HepG2 (cell line): ENCODE measurements around the gene TADA1. TPM values are rescaled to one million over a fixed set of nuclear protein-coding genes. Genes with fewer than 3 reads are reported as not detected.

ENCODE experiments used
- ATAC-seq: fragments of 200-7000 bp; cut with Tn5 transposase; 3 replicates; pipeline ENCODE4 v1.9.1; 2020; ENCODE audit warnings: mild to moderate bottlenecking, moderate library complexity
- BruUV-seq: library from RNA; stranded (reverse); fragments of 400-500 nt; replicated peaks from 2 replicates; lab custom pipeline; 2021; lab: Mats Ljungman, UMichigan
- CTCF ChIA-PET: fragments of 300-600 bp; formaldehyde crosslinking; extraction: SDS; loops from one replicate; lab custom pipeline; 2021; ENCODE audit warnings: low total read pairs, inconsistent platforms, low intra/inter-chr PET ratio; lab: Yijun Ruan, JAX
- POLR2A ChIA-PET: fragments of 350-600 bp; sonication (Branson Sonifier 250); formaldehyde crosslinking; loops from one replicate; lab custom pipeline; 2020; ENCODE audit warnings: antibody characterized with exemption, inconsistent platforms; lab: Yijun Ruan, JAX
- DNase-seq: peaks from one replicate; pipeline ENCODE4 v3.0.0-alpha.2; 2015; ENCODE audit warnings: low spot score
- FAIRE-seq: peaks from 3 replicates; lab custom pipeline; 2011; peaks lifted over from hg19 to GRCh38; lab: Jason Lieb, UNC
- H2AFZ ChIP-seq: one replicate; pipeline ENCODE4 v1.6.1; 2011; ENCODE audit warnings: low read length, inconsistent platforms
- H3K27ac ChIP-seq: fragments of 300-600 bp; 3 replicates; pipeline ENCODE4 v1.8.0; 2011; ENCODE audit warnings: mixed run types, mild to moderate bottlenecking, mixed read lengths, low read length, inconsistent platforms; ENCODE audit not compliant: insufficient read depth; ENCODE audit errors: extremely low read length
- H3K27me3 ChIP-seq, 2 experiments: fragments of 200-600 bp in 1 of 2; 2 replicates in 1 of 2; 3 replicates in 1 of 2; pipeline versions ENCODE4 v1.6.0 to v1.8.0; 2011; ENCODE audit warnings: low read length in 2 of 2, mild to moderate bottlenecking in 2 of 2, moderate library complexity in 2 of 2, inconsistent platforms in 1 of 2; ENCODE audit not compliant: insufficient read depth in 2 of 2, control insufficient read depth in 1 of 2
- H3K36me3 ChIP-seq, 2 experiments: fragments of 200-600 bp in 1 of 2; replicated peaks in 1 of 2; 2 replicates in 1 of 2; 3 replicates in 1 of 2; pipeline versions ENCODE4 v1.5.1 to v1.8.0; 2011; ENCODE audit warnings: low read length in 2 of 2, inconsistent platforms in 1 of 2; ENCODE audit not compliant: insufficient read depth in 2 of 2, control insufficient read depth in 1 of 2
- H3K4me1 ChIP-seq: 2 replicates; pipeline ENCODE4 v1.5.1; 2012; ENCODE audit warnings: low read length, inconsistent platforms; ENCODE audit not compliant: insufficient read depth
- H3K4me2 ChIP-seq: 2 replicates; pipeline ENCODE4 v1.6.0; 2011; ENCODE audit warnings: low read depth, low read length, inconsistent platforms
- H3K4me3 ChIP-seq, 3 experiments: fragments of 200-600 bp in 1 of 3; sonication (generic), shearing (Covaris generic) in 1 of 3; replicated peaks in 1 of 3; 2 replicates each; pipeline ENCODE4 v1.5.1; 2011 to 2016; ENCODE audit warnings: low read length in 3 of 3, inconsistent platforms in 2 of 3, low read depth in 2 of 3, mild to moderate bottlenecking in 2 of 3, control low read depth in 1 of 3, mixed read lengths in 1 of 3; ENCODE audit not compliant: insufficient read depth in 1 of 3
- H3K79me2 ChIP-seq: one replicate; pipeline ENCODE4 v1.6.1; 2011; ENCODE audit warnings: low read length, inconsistent platforms; ENCODE audit not compliant: insufficient read depth
- H3K9ac ChIP-seq: 2 replicates; pipeline ENCODE4 v1.6.0; 2011; ENCODE audit warnings: mild to moderate bottlenecking, low read depth, low read length, inconsistent platforms; ENCODE audit not compliant: insufficient read depth
- H3K9me3 ChIP-seq: 2 replicates; pipeline ENCODE4 v1.5.1; 2012; ENCODE audit warnings: mild to moderate bottlenecking, low read length
- H4K20me1 ChIP-seq: 2 replicates; pipeline ENCODE4 v1.6.0; 2011; ENCODE audit warnings: inconsistent platforms, mild to moderate bottlenecking, low read length, moderate library complexity; ENCODE audit not compliant: insufficient read depth
- EEA1 ChIP-seq: sonication (generic); formaldehyde crosslinking; IDR thresholded peaks from 2 replicates; pipeline ENCODE4 v1.5.1; 2020; ENCODE audit warnings: mild to moderate bottlenecking, missing genetic modification reagents, borderline replicate concordance
- GRHL1 ChIP-seq: sonication (generic); formaldehyde crosslinking; conservative IDR thresholded peaks from 2 replicates; pipeline ENCODE4 v1.8.0; 2022; ENCODE audit warnings: missing genetic modification reagents
- HIVEP1 ChIP-seq: sonication (generic); formaldehyde crosslinking; IDR thresholded peaks from 2 replicates; pipeline ENCODE4 v1.4.0; 2020; ENCODE audit warnings: mild to moderate bottlenecking, missing genetic modification reagents
- KLF11 ChIP-seq: IDR thresholded peaks from 2 replicates; pipeline ENCODE4 v1.6.1; 2016; ENCODE audit warnings: missing compliant biosample characterization
- NAIF1 ChIP-seq: sonication (generic); formaldehyde crosslinking; IDR thresholded peaks from 2 replicates; pipeline ENCODE4 v1.5.0; 2020; ENCODE audit warnings: mild to moderate bottlenecking, missing genetic modification reagents, borderline replicate concordance
- TCF7L2 ChIP-seq: IDR thresholded peaks from 2 replicates; pipeline ENCODE4 v1.6.1; 2011; ENCODE audit warnings: mild to moderate bottlenecking, low read depth, low read length, moderate library complexity
- ZNF414 ChIP-seq: sonication (generic); formaldehyde crosslinking; IDR thresholded peaks from 2 replicates; pipeline ENCODE4 v1.5.0; 2020; ENCODE audit warnings: missing genetic modification reagents
- ZNF563 ChIP-seq: sonication (generic); formaldehyde crosslinking; IDR thresholded peaks from 2 replicates; pipeline ENCODE4 v1.8.0; 2022; ENCODE audit warnings: mild to moderate bottlenecking, moderate library complexity, missing genetic modification reagents
- ZSCAN20 ChIP-seq: sonication (generic); formaldehyde crosslinking; IDR thresholded peaks from 2 replicates; pipeline ENCODE4 v1.4.0; 2020; ENCODE audit warnings: missing genetic modification reagents, mild to moderate bottlenecking, borderline replicate concordance
- WGBS: methylation state at CpG from one replicate; pipeline ENCODE4 v1.1.6; 2017; ENCODE audit warnings: low lambda C conversion rate; 5-methylcytosine and 5-hydroxymethylcytosine counted together
- in situ Hi-C: cut with HindIII; loops from 2 replicates; pipeline ENCODE4 v1.10.0; 2017; ENCODE audit warnings: low pct_unique_long_range_greater_than_20kb; ENCODE audit not compliant: extremely low pct_ligation_motif_present
- intact Hi-C: fragments of 100-400 bp; cut with micrococcal nuclease; formaldehyde crosslinking; loops from one replicate; pipeline ENCODE4 v1.10.0; 2022; ENCODE audit not compliant: unreplicated experiment
- polyA plus RNA-seq, 8 experiments: library from polyadenylated mRNA; depleted of rRNA in 3 of 8; stranded (reverse) in 7 of 8; unstranded in 1 of 8; fragments of >200 nt; fragmentation: Illumina TruSeq in 4 of 8; extraction: Trizol in 4 of 8; gene quantifications; 2 replicates each; pipeline versions ENCODE4 v1.2.1 to v1.2.3, GENCODE V29; 2011 to 2016; ENCODE audit warnings: low read depth in 4 of 8, missing spikeins in 1 of 8, mixed read lengths in 1 of 8; ENCODE audit not compliant: insufficient read depth in 1 of 8
- total RNA-seq, 5 experiments: library from RNA; depleted of rRNA; stranded (reverse); fragments of >200 nt; fragmentation: Illumina TruSeq; extraction: Trizol; gene quantifications; 2 replicates each; pipeline ENCODE4 v1.2.3, GENCODE V29; 2016; ENCODE audit warnings: low read depth in 1 of 5
- TF ChIP-seq, protein P1 (sequence below): fragments of 450-650 bp; IDR thresholded peaks from 2 replicates; pipeline ENCODE4 v1.6.1; 2017

The TADA1 gene
- total and polyA plus RNA-seq, 2 of the 13 experiments (the other 11 are each of a cell fraction or from before 2014, with no cell fraction given), result 28.3 to 29.1 TPM

GRCh38 chr1:166903232-166903631 lies 27.2 kb upstream of the TADA1 start (continued):
- TF ChIP-seq, protein P1, sequence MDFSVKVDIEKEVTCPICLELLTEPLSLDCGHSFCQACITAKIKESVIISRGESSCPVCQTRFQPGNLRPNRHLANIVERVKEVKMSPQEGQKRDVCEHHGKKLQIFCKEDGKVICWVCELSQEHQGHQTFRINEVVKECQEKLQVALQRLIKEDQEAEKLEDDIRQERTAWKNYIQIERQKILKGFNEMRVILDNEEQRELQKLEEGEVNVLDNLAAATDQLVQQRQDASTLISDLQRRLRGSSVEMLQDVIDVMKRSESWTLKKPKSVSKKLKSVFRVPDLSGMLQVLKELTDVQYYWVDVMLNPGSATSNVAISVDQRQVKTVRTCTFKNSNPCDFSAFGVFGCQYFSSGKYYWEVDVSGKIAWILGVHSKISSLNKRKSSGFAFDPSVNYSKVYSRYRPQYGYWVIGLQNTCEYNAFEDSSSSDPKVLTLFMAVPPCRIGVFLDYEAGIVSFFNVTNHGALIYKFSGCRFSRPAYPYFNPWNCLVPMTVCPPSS, result no peak
- TF ChIP-seq ZNF563 (no peak), GRHL1 (CRISPR knock-in tag) (no peak), HIVEP1 (CRISPR knock-in tag) (no peak), ZSCAN20 (no peak), EEA1 (no peak), NAIF1 (CRISPR knock-in tag) (no peak), KLF11 (CRISPR knock-in tag) (no peak)

GRCh38 chr1:166902279-166902678 lies 26.2 kb upstream of the TADA1 start:
- Histone ChIP-seq H3K27ac (no peak overlapping the region), H4K20me1 (no peaks in the 10 kb centered on the region), H3K4me3 (no peak overlapping the region), H3K4me1 (no peaks in the 10 kb centered on the region), H3K9ac (no peak overlapping the region), H3K27me3 (peaks cover 0 to 4% of the 10 kb centered on the region in 2 experiments; a peak in 1 of 5 replicates), H3K79me2 (no peaks in the 10 kb centered on the region), H2AFZ (no peak overlapping the region), H3K9me3 (peaks cover 5% of the 10 kb centered on the region), H3K4me2 (no peak overlapping the region), H3K36me3 (no peaks in the 10 kb centered on the region)
- POLR2A ChIA-PET, result no interaction called here
- DNase-seq (no peak), ATAC-seq (no peak), FAIRE-seq (no peak)
- TF ChIP-seq TCF7L2, result no peak
- TF ChIP-seq ZNF414 (CRISPR knock-in tag), result no peak
- BruUV-seq, result no TSS peak
- intact Hi-C loops (no loop called here), in situ Hi-C loops (no loop called here)
- 44% methylated on average over 1 of the region's 1 CpG for WGBS
- CTCF ChIA-PET, result no interaction called here
